SK-N-SH (cell line): ENCODE measurements around the gene SETBP1. TPM values are rescaled to one million over a fixed set of nuclear protein-coding genes. Genes with fewer than 3 reads are reported as not detected.

ENCODE experiments used
- CTCF ChIA-PET: fragments of 300-600, 350-600 bp; formaldehyde crosslinking; extraction: SDS; loops from one replicate; lab custom pipeline; 2021; lab: Yijun Ruan, JAX
- POLR2A ChIA-PET: fragments of 350-600 bp; sonication (Branson Sonifier 250); formaldehyde crosslinking; extraction: SDS; loops from one replicate; lab custom pipeline; 2020; ENCODE audit warnings: antibody characterized with exemption, inconsistent platforms; lab: Yijun Ruan, JAX
- DNase-seq: peaks from one replicate; pipeline ENCODE4 v3.0.0; 2012
- H2AFZ ChIP-seq: fragments of 200-600 bp; sonication (generic); 2 replicates; pipeline ENCODE4 v1.8.1; 2016; ENCODE audit warnings: antibody characterized with exemption, mild to moderate bottlenecking, low read depth
- H3F3A ChIP-seq: fragments of 200-600 bp; sonication (generic); replicated peaks from 2 replicates; pipeline ENCODE3; 2016; ENCODE audit warnings: antibody characterized with exemption, mild to moderate bottlenecking; ENCODE audit not compliant: insufficient read depth
- H3K27ac ChIP-seq, 2 experiments: fragments of 200-500 bp in 1 of 2; fragments of 200-600 bp in 1 of 2; sonication (Bioruptor generic) in 1 of 2; sonication (generic), shearing (Covaris generic) in 1 of 2; 2 replicates each; pipeline versions ENCODE4 v1.5.1 to v1.6.1; 2014 to 2016; ENCODE audit warnings: low read depth in 2 of 2, inconsistent platforms in 1 of 2, low read length in 1 of 2, mild to moderate bottlenecking in 1 of 2, mixed read lengths in 1 of 2
- H3K27me3 ChIP-seq: fragments of 200-600 bp; sonication (generic), shearing (Covaris generic); 2 replicates; pipeline ENCODE4 v1.6.1; 2016; ENCODE audit warnings: mixed run types; ENCODE audit not compliant: insufficient read depth
- H3K36me3 ChIP-seq, 2 experiments: fragments of 200-500 bp in 1 of 2; fragments of 200-600 bp in 1 of 2; sonication (Bioruptor generic) in 1 of 2; sonication (generic) in 1 of 2; replicated peaks in 1 of 2; 2 replicates each; pipeline versions ENCODE3 to v1.5.1; 2014 to 2016; ENCODE audit warnings: low read length in 1 of 2, mild to moderate bottlenecking in 1 of 2; ENCODE audit not compliant: insufficient read depth in 2 of 2, control insufficient read depth in 1 of 2
- H3K4me1 ChIP-seq, 2 experiments: fragments of 200-500 bp in 1 of 2; fragments of 200-600 bp in 1 of 2; sonication (Bioruptor generic) in 1 of 2; sonication (generic), shearing (Covaris generic) in 1 of 2; 2 replicates each; pipeline versions ENCODE4 v1.5.1 to v1.6.1; 2014 to 2016; ENCODE audit warnings: low read depth in 1 of 2, low read length in 1 of 2, mixed run types in 1 of 2; ENCODE audit not compliant: insufficient read depth in 2 of 2, control insufficient read depth in 1 of 2
- H3K4me2 ChIP-seq: fragments of 200-600 bp; sonication (generic), shearing (Covaris generic); 2 replicates; pipeline ENCODE4 v1.6.1; 2017; ENCODE audit warnings: mixed run types
- H3K4me3 ChIP-seq, 2 experiments: fragments of 200-500 bp in 1 of 2; fragments of 200-600 bp in 1 of 2; sonication (Bioruptor generic) in 1 of 2; sonication (generic), shearing (Covaris generic) in 1 of 2; 2 replicates each; pipeline versions ENCODE4 v1.5.1 to v1.8.1; 2014 to 2016; ENCODE audit warnings: low read depth in 2 of 2, inconsistent platforms in 1 of 2, low read length in 1 of 2, mild to moderate bottlenecking in 1 of 2, mixed read lengths in 1 of 2, moderate library complexity in 1 of 2
- H3K79me2 ChIP-seq: fragments of 200-600 bp; sonication (generic); 2 replicates; pipeline ENCODE4 v1.8.1; 2017; ENCODE audit warnings: mild to moderate bottlenecking; ENCODE audit not compliant: insufficient read depth
- H3K9ac ChIP-seq: fragments of 200-600 bp; sonication (generic); 2 replicates; pipeline ENCODE4 v1.6.1; 2017; ENCODE audit warnings: mixed run types
- H3K9me2 ChIP-seq: fragments of 200-600 bp; sonication (generic); 2 replicates; pipeline ENCODE4 v1.6.1; 2017; ENCODE audit warnings: mixed run types
- H3K9me3 ChIP-seq: fragments of 200-600 bp; sonication (generic); 2 replicates; pipeline ENCODE4 v1.6.1; 2017; ENCODE audit warnings: mixed run types, mild to moderate bottlenecking, moderate library complexity
- H4K20me1 ChIP-seq: fragments of 200-600 bp; sonication (generic); 2 replicates; pipeline ENCODE4 v1.6.1; 2017; ENCODE audit warnings: mild to moderate bottlenecking, mixed run types; ENCODE audit not compliant: insufficient read depth
- CHD2 ChIP-seq: fragments of 150-350 bp; IDR thresholded peaks from 2 replicates; pipeline ENCODE4 v1.6.1; 2018; ENCODE audit warnings: low read length; ENCODE audit not compliant: partially characterized antibody
- EP300 ChIP-seq, 2 experiments: IDR thresholded peaks; 2 replicates each; pipeline versions ENCODE4 v1.4.0 to v1.6.1; 2012; ENCODE audit warnings: borderline replicate concordance in 1 of 2, low read depth in 1 of 2, low read length in 1 of 2
- EZH2phosphoT487 ChIP-seq: fragments of 200-600 bp; sonication (generic); IDR thresholded peaks from 2 replicates; pipeline ENCODE4 v1.6.1; 2017; ENCODE audit warnings: low read depth, mixed run types, mild to moderate bottlenecking, antibody characterized with exemption, moderate library complexity, borderline replicate concordance
- FOXJ3 ChIP-seq: sonication (generic); formaldehyde crosslinking; IDR thresholded peaks from 2 replicates; pipeline ENCODE4 v1.5.1; 2020; ENCODE audit warnings: mild to moderate bottlenecking, missing genetic modification reagents
- FOXM1 ChIP-seq: IDR thresholded peaks from 2 replicates; pipeline ENCODE4 v1.4.0; 2012; ENCODE audit warnings: low read depth, mild to moderate bottlenecking
- MEF2A ChIP-seq: IDR thresholded peaks from 2 replicates; pipeline ENCODE4 v1.4.0; 2012; ENCODE audit warnings: low read depth, borderline replicate concordance
- NFIC ChIP-seq: IDR thresholded peaks from 2 replicates; pipeline ENCODE4 v1.4.0; 2012; ENCODE audit warnings: borderline replicate concordance
- POLR2AphosphoS5 ChIP-seq: IDR thresholded peaks from 2 replicates; pipeline ENCODE4 v1.6.1; 2012; ENCODE audit warnings: low read depth, low read length
- RAD21 ChIP-seq: IDR thresholded peaks from 2 replicates; pipeline ENCODE4 v1.6.1; 2012; ENCODE audit warnings: mild to moderate bottlenecking, low read length
- RFX5 ChIP-seq: IDR thresholded peaks from 2 replicates; pipeline ENCODE4 v1.6.1; 2012; ENCODE audit warnings: mild to moderate bottlenecking, improper control_type of control experiment, low read length
- YY1 ChIP-seq: IDR thresholded peaks from 2 replicates; pipeline ENCODE4 v1.4.0; 2012; ENCODE audit warnings: low read depth, mild to moderate bottlenecking
- WGBS: methylation state at CpG from one replicate; pipeline ENCODE4 v1.1.6; 2017; ENCODE audit warnings: low lambda C conversion rate; 5-methylcytosine and 5-hydroxymethylcytosine counted together
- polyA plus RNA-seq, 3 experiments: library from polyadenylated mRNA; depleted of rRNA; stranded (reverse); fragments of >200 nt; gene quantifications; 2 replicates each; pipeline ENCODE4 v1.2.3, GENCODE V29; 2012
- TF ChIP-seq, protein P1 (sequence below): IDR thresholded peaks from 2 replicates; pipeline ENCODE4 v1.4.0; 2012; ENCODE audit warnings: low read depth
- TF ChIP-seq, protein P2 (sequence below): IDR thresholded peaks from 2 replicates; pipeline ENCODE4; 2012
- TF ChIP-seq, protein P3 (sequence below): IDR thresholded peaks from 2 replicates; pipeline ENCODE4 v1.4.0; 2012; ENCODE audit warnings: low read depth, borderline replicate concordance
- TF ChIP-seq, protein P4 (sequence below): fragments of 150-350 bp; IDR thresholded peaks from 2 replicates; pipeline ENCODE4 v1.6.1; 2016; ENCODE audit warnings: mild to moderate bottlenecking, low read depth, low read length

SETBP1 gene
- polyA plus RNA-seq, 1 of the 3 experiments (the other 2 are of a cell fraction): 3.0 TPM

DNA sequence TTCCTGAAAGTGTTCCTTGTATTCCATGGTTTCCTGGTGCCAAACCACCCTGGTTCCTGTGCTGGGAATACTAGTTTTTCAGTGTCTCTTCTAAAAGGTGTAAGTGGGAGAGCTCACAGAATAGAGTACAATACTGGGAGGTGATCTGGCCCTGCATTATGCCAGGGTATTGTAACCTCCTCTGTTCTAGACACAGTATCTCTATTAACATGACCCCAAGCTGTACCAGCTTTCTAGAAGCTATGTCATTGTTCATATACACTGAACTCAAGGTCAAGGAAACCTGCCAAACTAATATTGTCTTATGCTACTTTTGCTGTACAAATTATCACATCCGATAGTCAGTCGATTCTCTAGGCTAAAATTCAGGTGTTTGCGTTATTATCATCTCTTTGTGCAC lies 32.7 kb downstream of the SETBP1 start:
- Histone ChIP-seq H3K9me2 (no peaks in the 10 kb centered on the region), H3K9me3 (no peaks in the 10 kb centered on the region), H3K4me1 (peaks cover 0 to 13% of the 10 kb centered on the region in 2 experiments; a peak in 1 of 4 replicates), H3K4me3 (no peak overlapping the region), H3K27me3 (no peaks in the 10 kb centered on the region), H3K9ac (no peak overlapping the region), H3K79me2 (no peaks in the 10 kb centered on the region), H2AFZ (no peak overlapping the region), H4K20me1 (no peaks in the 10 kb centered on the region), H3K27ac (no peak overlapping the region), H3K36me3 (peaks cover 0 to 15% of the 10 kb centered on the region in 2 experiments), H3K4me2 (no peak overlapping the region), H3F3A (no peaks in the 10 kb centered on the region)
- DNase-seq: no peak
- ChIA-PET CTCF (interaction anchor here (0.7 kb wide), 1 partner anchor 14 kb away, joined by 3 read pairs; no protein-coding TSS in a partner anchor), POLR2A (no interaction called here)
- WGBS: 100% methylated on average over 3 of the region's 3 CpGs
- TF ChIP-seq, protein P1, sequence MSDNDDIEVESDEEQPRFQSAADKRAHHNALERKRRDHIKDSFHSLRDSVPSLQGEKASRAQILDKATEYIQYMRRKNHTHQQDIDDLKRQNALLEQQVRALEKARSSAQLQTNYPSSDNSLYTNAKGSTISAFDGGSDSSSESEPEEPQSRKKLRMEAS: no peak
- TF ChIP-seq YY1: no peak
- TF ChIP-seq POLR2AphosphoS5: no peak
- TF ChIP-seq EP300 (IDR thresholded peaks at IDR 0.05; ENCODE audit: borderline replicate concordance in 1 of 2, low read depth in 1 of 2, low read length in 1 of 2): no peak
- TF ChIP-seq FOXJ3 (CRISPR knock-in tag): no peak
- TF ChIP-seq, protein P2, sequence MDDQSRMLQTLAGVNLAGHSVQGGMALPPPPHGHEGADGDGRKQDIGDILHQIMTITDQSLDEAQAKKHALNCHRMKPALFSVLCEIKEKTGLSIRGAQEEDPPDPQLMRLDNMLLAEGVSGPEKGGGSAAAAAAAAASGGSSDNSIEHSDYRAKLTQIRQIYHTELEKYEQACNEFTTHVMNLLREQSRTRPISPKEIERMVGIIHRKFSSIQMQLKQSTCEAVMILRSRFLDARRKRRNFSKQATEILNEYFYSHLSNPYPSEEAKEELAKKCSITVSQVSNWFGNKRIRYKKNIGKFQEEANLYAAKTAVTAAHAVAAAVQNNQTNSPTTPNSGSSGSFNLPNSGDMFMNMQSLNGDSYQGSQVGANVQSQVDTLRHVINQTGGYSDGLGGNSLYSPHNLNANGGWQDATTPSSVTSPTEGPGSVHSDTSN: no peak
- no peak for TF ChIP-seq RAD21
- no peak for TF ChIP-seq RFX5
- no peak for TF ChIP-seq NFIC

DNA sequence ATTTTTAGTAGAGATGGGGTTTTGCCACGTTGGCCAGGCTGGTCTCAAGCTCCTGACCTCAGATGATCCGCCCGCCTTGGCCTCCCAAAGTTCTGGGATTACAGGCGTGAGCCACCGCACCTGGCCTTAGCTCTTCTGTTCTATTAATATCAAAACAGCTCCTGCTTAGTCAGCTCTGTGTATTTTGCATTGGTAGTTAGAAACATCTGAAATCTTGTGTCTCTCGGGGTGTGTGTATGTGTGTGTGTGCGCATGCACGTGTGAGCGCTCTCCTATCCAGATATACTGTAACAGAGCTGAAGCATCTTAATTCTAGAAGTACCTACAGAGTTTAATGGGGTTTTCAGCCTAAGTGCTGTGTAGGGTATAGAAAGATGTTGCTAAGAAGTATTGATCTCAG lies 33.7 kb downstream of the SETBP1 start:
- Histone ChIP-seq H3K79me2 (no peaks in the 10 kb centered on the region), H3K4me3 (no peak overlapping the region), H3K27ac (no peak overlapping the region), H3K27me3 (no peaks in the 10 kb centered on the region), H2AFZ (no peak overlapping the region), H3K4me2 (no peak overlapping the region), H4K20me1 (no peaks in the 10 kb centered on the region), H3K9me3 (no peaks in the 10 kb centered on the region), H3K9ac (no peak overlapping the region)
- DNase-seq: no peak
- WGBS: 95% methylated on average over 9 of the region's 9 CpGs
- TF ChIP-seq CHD2 (no peak), EP300 (IDR thresholded peaks at IDR 0.05; ENCODE audit: borderline replicate concordance in 1 of 2, low read depth in 1 of 2, low read length in 1 of 2) (no peak), FOXM1 (no peak), EZH2phosphoT487 (no peak), MEF2A (no peak)
- TF ChIP-seq, protein P3, sequence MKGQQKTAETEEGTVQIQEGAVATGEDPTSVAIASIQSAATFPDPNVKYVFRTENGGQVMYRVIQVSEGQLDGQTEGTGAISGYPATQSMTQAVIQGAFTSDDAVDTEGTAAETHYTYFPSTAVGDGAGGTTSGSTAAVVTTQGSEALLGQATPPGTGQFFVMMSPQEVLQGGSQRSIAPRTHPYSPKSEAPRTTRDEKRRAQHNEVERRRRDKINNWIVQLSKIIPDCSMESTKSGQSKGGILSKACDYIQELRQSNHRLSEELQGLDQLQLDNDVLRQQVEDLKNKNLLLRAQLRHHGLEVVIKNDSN: no peak
- TF ChIP-seq, protein P4, sequence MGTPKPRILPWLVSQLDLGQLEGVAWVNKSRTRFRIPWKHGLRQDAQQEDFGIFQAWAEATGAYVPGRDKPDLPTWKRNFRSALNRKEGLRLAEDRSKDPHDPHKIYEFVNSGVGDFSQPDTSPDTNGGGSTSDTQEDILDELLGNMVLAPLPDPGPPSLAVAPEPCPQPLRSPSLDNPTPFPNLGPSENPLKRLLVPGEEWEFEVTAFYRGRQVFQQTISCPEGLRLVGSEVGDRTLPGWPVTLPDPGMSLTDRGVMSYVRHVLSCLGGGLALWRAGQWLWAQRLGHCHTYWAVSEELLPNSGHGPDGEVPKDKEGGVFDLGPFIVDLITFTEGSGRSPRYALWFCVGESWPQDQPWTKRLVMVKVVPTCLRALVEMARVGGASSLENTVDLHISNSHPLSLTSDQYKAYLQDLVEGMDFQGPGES: no peak
- TF ChIP-seq, all 33 proteins: peak for 0
- Histone ChIP-seq H3K36me3 (peaks cover 0 to 15% of the 10 kb centered on the region in 2 experiments), H3K9me2 (no peaks in the 10 kb centered on the region), H3K4me1 (peaks cover 0 to 13% of the 10 kb centered on the region in 2 experiments; a peak in 1 of 4 replicates), H3F3A (no peaks in the 10 kb centered on the region)
- POLR2A ChIA-PET: no interaction called here
- CTCF ChIA-PET: interaction anchor here (1.1 to 1.5 kb wide), 2 partner anchors 9 to 10 kb away, joined by 3 read pairs; no protein-coding TSS in a partner anchor
